Astrocyte of the cerebellum (primary cell): Measurements from ENCODE around the gene FRMD5.

Experiments
- DNase-seq: peaks from one replicate; pipeline ENCODE4 v3.0.0-alpha.2; 2011; ENCODE audit warnings: low read depth
- H3K4me3 ChIP-seq: 2 replicates; pipeline ENCODE4 v1.5.1; 2011; ENCODE audit warnings: mild to moderate bottlenecking, low read depth, low read length, moderate library complexity
- in situ Hi-C: cut with HindIII; loops from 2 replicates; pipeline ENCODE4 v1.10.0; 2017; ENCODE audit warnings: low sequenced_read_pairs
- TF ChIP-seq, protein P1 (sequence below): IDR thresholded peaks from 2 replicates; pipeline ENCODE4 v1.5.1; 2012; ENCODE audit warnings: low read length, low read depth, moderate library complexity, mild to moderate bottlenecking; ENCODE audit errors: missing control alignments

FRMD5 gene

DNA sequence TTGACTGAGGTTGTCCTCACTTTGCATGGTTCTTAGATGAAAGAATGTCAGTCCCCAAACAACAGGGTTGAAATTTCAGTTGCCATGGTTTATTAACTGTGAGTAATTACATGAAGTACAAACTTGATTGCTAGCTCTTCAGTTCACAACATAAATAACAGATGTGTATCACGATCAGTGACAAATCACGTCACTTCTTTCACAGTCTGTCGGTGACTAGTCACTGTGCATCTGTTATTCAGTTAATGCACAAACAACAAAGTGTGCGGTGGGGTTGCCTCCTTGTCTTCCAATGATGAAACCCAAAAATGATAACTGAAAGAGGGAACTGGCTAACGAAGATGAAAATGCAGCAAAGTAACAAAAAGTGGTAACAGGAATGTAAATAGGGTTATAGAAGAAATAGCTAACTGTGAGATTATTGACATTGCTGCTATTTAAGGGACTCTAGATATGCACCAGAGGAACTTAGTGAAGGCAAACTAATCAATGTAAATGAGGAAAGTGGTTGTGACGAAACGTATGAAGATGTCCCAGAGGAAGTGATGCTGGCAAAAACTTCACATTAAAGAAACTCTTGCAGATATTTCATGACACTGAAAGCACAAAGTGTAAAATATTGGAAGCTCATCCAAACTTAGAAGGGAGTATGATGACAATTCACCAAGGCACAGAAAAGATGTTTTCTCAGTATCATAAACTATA lies 208.9 kb downstream of the FRMD5 start:
- no peak overlapping the region for H3K4me3 ChIP-seq
- DNase-seq = no peak
- TF ChIP-seq, protein P1, sequence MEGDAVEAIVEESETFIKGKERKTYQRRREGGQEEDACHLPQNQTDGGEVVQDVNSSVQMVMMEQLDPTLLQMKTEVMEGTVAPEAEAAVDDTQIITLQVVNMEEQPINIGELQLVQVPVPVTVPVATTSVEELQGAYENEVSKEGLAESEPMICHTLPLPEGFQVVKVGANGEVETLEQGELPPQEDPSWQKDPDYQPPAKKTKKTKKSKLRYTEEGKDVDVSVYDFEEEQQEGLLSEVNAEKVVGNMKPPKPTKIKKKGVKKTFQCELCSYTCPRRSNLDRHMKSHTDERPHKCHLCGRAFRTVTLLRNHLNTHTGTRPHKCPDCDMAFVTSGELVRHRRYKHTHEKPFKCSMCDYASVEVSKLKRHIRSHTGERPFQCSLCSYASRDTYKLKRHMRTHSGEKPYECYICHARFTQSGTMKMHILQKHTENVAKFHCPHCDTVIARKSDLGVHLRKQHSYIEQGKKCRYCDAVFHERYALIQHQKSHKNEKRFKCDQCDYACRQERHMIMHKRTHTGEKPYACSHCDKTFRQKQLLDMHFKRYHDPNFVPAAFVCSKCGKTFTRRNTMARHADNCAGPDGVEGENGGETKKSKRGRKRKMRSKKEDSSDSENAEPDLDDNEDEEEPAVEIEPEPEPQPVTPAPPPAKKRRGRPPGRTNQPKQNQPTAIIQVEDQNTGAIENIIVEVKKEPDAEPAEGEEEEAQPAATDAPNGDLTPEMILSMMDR = no peak
- in situ Hi-C loops = no loop called here

DNA sequence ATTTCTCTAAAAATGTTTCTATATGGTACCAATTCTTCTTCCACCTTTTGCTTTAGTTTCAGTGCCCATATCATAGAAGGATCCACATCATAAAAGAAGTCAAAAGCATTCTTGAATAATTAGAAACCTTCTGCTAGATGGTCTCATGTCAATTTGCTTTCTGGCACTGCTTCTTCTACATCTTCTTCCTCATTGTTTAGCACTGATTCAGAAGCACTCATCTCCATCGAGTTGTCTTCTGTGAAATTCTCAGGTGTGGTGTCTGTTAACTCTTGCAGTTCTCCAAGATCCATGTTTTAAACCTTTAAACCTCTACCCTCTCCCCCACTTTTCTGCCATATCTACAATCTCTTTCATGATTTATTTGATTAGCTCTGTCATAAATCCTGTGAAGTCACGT lies 213.5 kb downstream of the FRMD5 start:
- no peak for DNase-seq
- no peak overlapping the region for H3K4me3 ChIP-seq
- TF ChIP-seq, protein P1 = no peak
- in situ Hi-C loops = no loop called here

DNA sequence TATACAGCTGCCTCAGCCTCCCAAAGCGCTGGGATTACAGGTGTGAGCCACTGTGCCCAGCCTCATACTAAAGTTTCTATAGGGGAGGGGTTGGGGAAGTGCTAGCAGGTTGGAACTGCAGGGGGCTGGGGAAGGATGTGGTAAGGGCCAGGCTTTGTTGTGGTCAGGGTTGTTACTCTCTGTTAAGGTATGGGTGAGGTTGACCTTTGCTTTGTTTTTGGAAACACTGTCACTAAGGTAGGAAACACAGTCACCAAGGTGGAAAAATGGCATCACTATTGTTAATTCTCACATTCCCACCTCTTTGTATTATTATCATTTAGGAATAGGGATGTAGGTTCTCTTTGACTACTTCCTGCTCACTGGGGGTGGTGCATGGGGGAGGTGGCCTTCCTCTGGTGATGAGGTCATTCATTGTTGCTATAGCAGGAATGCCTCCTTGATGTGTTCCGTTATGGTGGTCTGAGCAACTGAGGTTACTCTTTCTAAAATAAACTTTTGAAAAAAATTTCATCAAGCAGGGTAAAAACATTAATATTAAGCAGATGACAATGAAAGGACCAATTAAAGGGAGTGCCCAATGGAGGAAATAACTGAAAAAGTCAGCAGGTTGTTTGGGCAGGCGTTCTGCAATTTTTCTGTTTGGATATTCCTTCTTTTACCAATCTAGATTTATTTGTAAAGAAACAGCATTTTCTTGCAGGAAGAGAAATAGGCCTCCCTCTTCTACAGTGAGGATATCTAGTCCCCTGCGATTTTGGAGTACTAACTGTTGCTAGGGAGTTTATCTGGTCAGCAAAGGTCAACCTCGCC lies 217.8 kb downstream of the FRMD5 start:
- TF ChIP-seq, protein P1 = no peak
- no peak for DNase-seq
- in situ Hi-C loops = no loop called here
- H3K4me3 ChIP-seq = no peak overlapping the region

DNA sequence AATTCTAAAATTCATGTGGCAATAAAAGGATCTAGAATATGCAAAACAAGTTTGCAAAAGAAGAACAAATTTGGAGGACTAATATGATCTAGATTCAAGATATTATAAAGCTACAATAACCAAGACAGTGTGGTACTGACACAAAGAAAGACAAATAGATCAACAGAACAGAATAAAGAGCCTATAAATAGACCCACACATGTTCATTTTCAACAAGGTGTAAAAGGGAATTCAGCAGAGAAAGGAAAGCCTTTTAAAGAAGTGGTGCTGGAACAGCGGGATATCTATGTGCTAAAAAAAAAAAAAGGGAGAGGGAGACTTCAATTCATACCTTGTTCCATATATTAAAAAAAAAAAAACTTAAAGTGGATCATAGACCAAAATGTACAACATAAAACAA lies 219.3 kb downstream of the FRMD5 start:
- no peak overlapping the region for H3K4me3 ChIP-seq
- no peak for DNase-seq
- in situ Hi-C loops = no loop called here
- TF ChIP-seq, protein P1 = no peak

DNA sequence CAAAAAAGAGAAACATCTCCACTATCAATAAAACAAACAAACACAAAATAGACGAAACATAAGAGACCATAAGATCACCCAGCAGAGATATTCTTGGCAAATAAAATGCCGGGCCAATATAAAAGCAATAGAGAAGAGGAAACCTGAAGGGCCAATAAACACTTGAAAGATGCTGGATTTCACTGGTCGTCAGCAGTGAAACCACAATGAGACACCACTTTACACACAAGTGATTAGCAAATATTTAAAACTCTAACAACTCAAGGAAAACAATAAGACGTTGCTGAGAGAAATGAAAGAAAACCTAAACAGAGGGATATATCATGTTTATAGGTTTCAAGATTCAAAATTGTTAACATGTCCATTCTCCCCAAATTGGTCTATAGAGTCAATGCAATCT lies 219.7 kb downstream of the FRMD5 start:
- in situ Hi-C loops = no loop called here
- no peak for DNase-seq
- TF ChIP-seq, protein P1 = no peak
- no peak overlapping the region for H3K4me3 ChIP-seq

DNA sequence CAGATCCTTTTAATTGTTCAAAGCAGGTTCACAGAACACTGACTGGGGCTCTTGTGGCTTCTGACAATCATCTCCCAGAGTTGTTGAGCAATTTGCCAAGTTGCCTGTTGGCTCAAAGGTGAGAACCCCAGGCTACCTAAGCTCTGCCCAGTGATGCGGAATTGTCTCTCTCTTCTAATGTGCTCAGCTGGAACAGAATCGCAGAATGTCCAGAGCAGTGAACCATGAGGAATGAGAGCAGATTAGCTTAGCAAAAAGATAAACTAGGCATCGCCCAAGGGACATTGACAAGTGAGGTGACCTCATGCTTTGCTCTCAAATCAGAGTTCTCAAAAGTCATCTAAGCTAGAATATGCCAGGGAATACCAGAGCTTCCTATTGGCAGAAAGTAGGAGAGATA lies 220.2 kb downstream of the FRMD5 start:
- in situ Hi-C loops = no loop called here
- TF ChIP-seq, protein P1 = no peak
- H3K4me3 ChIP-seq = no peak overlapping the region
- DNase-seq = peak; percentile 12
